HepG2 (cell line): ENCODE data around the gene AQP10. TPM values are rescaled to one million over a fixed set of nuclear protein-coding genes. Genes with fewer than 3 reads are reported as not detected.

Experiments used
- BRD4 ChIP-seq: sonication (generic); formaldehyde crosslinking; IDR thresholded peaks from 2 replicates; pipeline ENCODE4 v1.4.0; 2020; ENCODE audit warnings: missing genetic modification reagents
- CENPT ChIP-seq: sonication (generic); formaldehyde crosslinking; IDR thresholded peaks from 2 replicates; pipeline ENCODE4 v1.8.0; 2022; ENCODE audit warnings: low read depth, mild to moderate bottlenecking, moderate library complexity, missing genetic modification reagents
- GMEB1 ChIP-seq: sonication (generic); formaldehyde crosslinking; IDR thresholded peaks from 2 replicates; pipeline ENCODE4 v1.5.1; 2020; ENCODE audit warnings: missing genetic modification reagents, mild to moderate bottlenecking, borderline replicate concordance
- PAX8 ChIP-seq: sonication (generic); formaldehyde crosslinking; IDR thresholded peaks from 2 replicates; pipeline ENCODE4 v1.8.0; 2022; ENCODE audit warnings: mild to moderate bottlenecking, missing genetic modification reagents, borderline replicate concordance
- PBX2 ChIP-seq: IDR thresholded peaks from 2 replicates; pipeline ENCODE4 v1.6.1; 2016; ENCODE audit warnings: control low read depth
- TBP ChIP-seq: sonication (generic); formaldehyde crosslinking; IDR thresholded peaks from 2 replicates; pipeline ENCODE4 v1.5.0; 2020; ENCODE audit warnings: missing genetic modification reagents
- ZNF33B ChIP-seq: sonication (generic); formaldehyde crosslinking; IDR thresholded peaks from 2 replicates; pipeline ENCODE4 v1.5.1; 2020; ENCODE audit warnings: mild to moderate bottlenecking, missing genetic modification reagents
- ZNF503 ChIP-seq: sonication (generic); formaldehyde crosslinking; IDR thresholded peaks from 2 replicates; pipeline ENCODE4 v1.4.0; 2020; ENCODE audit warnings: missing genetic modification reagents
- ZNF607 ChIP-seq: sonication (generic); formaldehyde crosslinking; IDR thresholded peaks from 2 replicates; pipeline ENCODE4 v1.5.1; 2020; ENCODE audit warnings: missing genetic modification reagents, mild to moderate bottlenecking, borderline replicate concordance
- ZNF639 ChIP-seq: conservative IDR thresholded peaks from 2 replicates; pipeline ENCODE4 v1.6.1; 2018; ENCODE audit warnings: missing genetic modification reagents
- ZNF75D ChIP-seq: sonication (generic); formaldehyde crosslinking; IDR thresholded peaks from 2 replicates; pipeline ENCODE4 v1.8.1; 2023; ENCODE audit warnings: missing genetic modification reagents, mild to moderate bottlenecking, borderline replicate concordance
- ZNF792 ChIP-seq: IDR thresholded peaks from 2 replicates; pipeline ENCODE4 v1.6.1; 2016
- polyA plus RNA-seq, 8 experiments: library from polyadenylated mRNA; depleted of rRNA in 3 of 8; stranded (reverse) in 7 of 8; unstranded in 1 of 8; fragments of >200 nt; fragmentation: Illumina TruSeq in 4 of 8; extraction: Trizol in 4 of 8; gene quantifications; 2 replicates each; pipeline versions ENCODE4 v1.2.1 to v1.2.3, GENCODE V29; 2011 to 2016; ENCODE audit warnings: low read depth in 4 of 8, missing spikeins in 1 of 8, mixed read lengths in 1 of 8; ENCODE audit not compliant: insufficient read depth in 1 of 8
- total RNA-seq, 5 experiments: library from RNA; depleted of rRNA; stranded (reverse); fragments of >200 nt; fragmentation: Illumina TruSeq; extraction: Trizol; gene quantifications; 2 replicates each; pipeline ENCODE4 v1.2.3, GENCODE V29; 2016; ENCODE audit warnings: low read depth in 1 of 5
- TF ChIP-seq, protein P1 (sequence below): sonication (generic); formaldehyde crosslinking; IDR thresholded peaks from one replicate; pipeline ENCODE4 v1.5.1; 2020; ENCODE audit warnings: mild to moderate bottlenecking, missing genetic modification reagents; ENCODE audit errors: not compliant biosample characterization

Gene AQP10
- total and polyA plus RNA-seq, 2 of the 13 experiments (the other 11 are each of a cell fraction or from before 2014, with no cell fraction given) = 0.30 TPM; not detected in 1

DNA sequence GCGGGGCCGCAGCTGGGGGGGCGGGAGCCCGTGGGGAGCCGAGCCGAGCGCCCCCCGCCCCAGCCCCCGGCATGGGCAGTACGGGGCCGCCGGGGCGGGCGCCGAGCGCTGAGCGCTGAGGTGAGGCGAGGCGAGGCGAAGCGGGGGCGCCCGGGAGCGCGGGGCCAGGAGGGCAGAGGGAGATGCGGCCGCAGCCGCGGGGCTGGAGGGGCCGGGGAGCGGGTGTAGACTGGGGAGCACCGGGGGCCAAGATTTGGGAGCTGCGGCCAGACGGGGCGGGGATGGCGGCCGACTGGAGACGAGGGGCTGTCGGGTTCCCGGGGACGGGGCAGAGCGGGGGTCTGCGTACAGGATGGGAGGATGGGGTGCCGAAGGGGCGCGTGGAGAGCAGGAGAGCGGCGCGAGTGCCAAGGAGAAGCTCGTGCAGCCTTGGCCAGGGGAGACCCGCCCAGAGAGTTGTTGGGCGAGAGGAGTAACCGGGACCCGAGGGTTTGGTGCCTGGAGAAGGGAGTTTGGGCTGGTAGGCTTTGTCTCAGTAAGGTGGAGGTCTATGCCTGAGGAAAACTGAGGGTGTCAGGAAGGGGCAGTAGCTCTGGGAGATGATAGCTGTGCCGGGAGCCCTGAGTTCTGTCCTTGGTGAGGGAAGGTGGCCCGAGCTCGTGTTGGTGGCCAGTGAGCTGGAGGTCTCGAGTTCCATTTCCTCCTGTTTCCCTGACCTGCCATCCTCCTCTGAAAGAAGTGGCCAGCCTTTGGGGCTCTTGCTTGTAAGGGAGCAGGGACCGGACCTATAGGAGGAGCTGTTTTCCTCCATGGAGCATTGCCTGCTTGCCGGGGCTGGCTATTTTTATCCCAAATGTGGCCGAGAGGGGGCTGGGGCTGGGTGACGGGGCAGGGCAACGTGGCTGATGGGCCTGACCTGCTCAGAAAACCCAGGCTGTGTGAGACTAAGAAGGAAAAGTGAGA is 5.0 kb downstream of the AQP10 start (continued):
- TF ChIP-seq GMEB1 (CRISPR knock-in tag) (no peak), ZNF33B (CRISPR knock-in tag) (no peak), PAX8 (no peak), ZNF639 (CRISPR knock-in tag) (no peak), ZNF503 (CRISPR knock-in tag) (no peak), ZNF792 (peak; percentile 19; the same call in 1 of the 2 replicates), CENPT (CRISPR knock-in tag) (no peak), ZNF607 (CRISPR knock-in tag) (no peak), PBX2 (CRISPR knock-in tag) (no peak), BRD4 (no peak), TBP (CRISPR knock-in tag) (no peak), ZNF75D (CRISPR knock-in tag) (no peak)
- TF ChIP-seq, protein P1, sequence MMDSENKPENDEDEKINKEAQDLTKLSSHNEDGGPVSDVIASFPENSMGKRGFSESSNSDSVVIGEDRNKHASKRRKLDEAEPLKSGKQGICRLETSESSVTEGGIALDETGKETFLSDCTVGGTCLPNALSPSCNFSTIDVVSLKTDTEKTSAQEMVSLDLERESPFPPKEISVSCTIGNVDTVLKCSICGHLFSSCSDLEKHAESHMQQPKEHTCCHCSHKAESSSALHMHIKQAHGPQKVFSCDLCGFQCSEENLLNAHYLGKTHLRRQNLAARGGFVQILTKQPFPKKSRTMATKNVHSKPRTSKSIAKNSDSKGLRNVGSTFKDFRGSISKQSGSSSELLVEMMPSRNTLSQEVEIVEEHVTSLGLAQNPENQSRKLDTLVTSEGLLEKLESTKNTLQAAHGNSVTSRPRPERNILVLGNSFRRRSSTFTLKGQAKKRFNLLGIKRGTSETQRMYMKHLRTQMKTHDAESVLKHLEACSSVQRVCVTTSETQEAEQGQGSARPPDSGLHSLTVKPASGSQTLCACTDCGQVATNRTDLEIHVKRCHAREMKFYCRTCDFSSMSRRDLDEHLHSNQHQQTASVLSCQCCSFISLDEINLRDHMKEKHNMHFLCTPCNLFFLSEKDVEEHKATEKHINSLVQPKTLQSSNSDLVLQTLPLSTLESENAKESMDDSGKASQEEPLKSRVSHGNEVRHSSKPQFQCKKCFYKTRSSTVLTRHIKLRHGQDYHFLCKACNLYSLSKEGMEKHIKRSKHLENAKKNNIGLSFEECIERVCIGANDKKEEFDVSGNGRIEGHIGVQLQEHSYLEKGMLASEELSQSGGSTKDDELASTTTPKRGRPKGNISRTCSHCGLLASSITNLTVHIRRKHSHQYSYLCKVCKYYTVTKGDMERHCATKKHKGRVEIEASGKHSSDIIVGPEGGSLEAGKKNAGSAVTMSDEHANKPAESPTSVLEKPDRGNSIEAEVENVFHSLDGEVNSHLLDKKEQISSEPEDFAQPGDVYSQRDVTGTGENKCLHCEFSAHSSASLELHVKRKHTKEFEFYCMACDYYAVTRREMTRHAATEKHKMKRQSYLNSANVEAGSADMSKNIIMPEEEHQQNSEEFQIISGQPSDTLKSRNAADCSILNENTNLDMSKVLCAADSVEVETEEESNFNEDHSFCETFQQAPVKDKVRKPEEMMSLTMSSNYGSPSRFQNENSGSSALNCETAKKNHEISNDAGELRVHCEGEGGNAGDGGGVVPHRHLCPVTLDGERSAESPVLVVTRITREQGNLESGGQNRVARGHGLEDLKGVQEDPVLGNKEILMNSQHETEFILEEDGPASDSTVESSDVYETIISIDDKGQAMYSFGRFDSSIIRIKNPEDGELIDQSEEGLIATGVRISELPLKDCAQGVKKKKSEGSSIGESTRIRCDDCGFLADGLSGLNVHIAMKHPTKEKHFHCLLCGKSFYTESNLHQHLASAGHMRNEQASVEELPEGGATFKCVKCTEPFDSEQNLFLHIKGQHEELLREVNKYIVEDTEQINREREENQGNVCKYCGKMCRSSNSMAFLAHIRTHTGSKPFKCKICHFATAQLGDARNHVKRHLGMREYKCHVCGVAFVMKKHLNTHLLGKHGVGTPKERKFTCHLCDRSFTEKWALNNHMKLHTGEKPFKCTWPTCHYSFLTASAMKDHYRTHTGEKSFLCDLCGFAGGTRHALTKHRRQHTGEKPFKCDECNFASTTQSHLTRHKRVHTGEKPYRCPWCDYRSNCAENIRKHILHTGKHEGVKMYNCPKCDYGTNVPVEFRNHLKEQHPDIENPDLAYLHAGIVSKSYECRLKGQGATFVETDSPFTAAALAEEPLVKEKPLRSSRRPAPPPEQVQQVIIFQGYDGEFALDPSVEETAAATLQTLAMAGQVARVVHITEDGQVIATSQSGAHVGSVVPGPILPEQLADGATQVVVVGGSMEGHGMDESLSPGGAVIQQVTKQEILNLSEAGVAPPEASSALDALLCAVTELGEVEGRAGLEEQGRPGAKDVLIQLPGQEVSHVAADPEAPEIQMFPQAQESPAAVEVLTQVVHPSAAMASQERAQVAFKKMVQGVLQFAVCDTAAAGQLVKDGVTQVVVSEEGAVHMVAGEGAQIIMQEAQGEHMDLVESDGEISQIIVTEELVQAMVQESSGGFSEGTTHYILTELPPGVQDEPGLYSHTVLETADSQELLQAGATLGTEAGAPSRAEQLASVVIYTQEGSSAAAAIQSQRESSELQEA (CRISPR knock-in tag) = no peak
